Heart right ventricle (tissue), 16 donors: ENCODE measurements around the gene INSRR. TPM values are rescaled to one million over a fixed set of nuclear protein-coding genes. Genes with fewer than 3 reads are reported as not detected.

Experiments used
- ATAC-seq, 8 donors: fragments of 200-7000 bp; cut with Tn5 transposase; one replicate each; pipeline ENCODE4 v1.9.1; 2020; ENCODE audit warnings: mild to moderate bottlenecking in 8 of 8, moderate library complexity in 8 of 8, moderate number of reproducible peaks in 1 of 8
- DNase-seq, 2 donors: peaks; one replicate each; pipeline ENCODE4 v3.0.0-alpha.2; 2020
- H3K27ac ChIP-seq, 10 donors: fragments of 200-600 bp; sonication (generic) in 2 of 10; one replicate each; pipeline versions ENCODE4 v1.5.0 to v1.8.0; 2020 to 2022; ENCODE audit warnings: mild to moderate bottlenecking in 3 of 10
- H3K27me3 ChIP-seq, 7 donors: fragments of 200-600 bp; one replicate each; pipeline ENCODE4 v1.8.0; 2021 to 2022; ENCODE audit warnings: mild to moderate bottlenecking in 2 of 7
- H3K36me3 ChIP-seq, 9 donors: fragments of 200-600 bp; sonication (generic) in 1 of 9; one replicate each; pipeline versions ENCODE4 v1.5.0 to v1.8.0; 2020 to 2022; ENCODE audit warnings: mild to moderate bottlenecking in 2 of 9
- H3K4me1 ChIP-seq, 9 donors: fragments of 200-600 bp; sonication (generic) in 1 of 9; one replicate each; pipeline versions ENCODE4 v1.5.0 to v1.8.0; 2020 to 2022; ENCODE audit warnings: mild to moderate bottlenecking in 4 of 9
- H3K4me3 ChIP-seq, 10 donors: fragments of 200-600 bp; sonication (generic) in 2 of 10; one replicate each; pipeline versions ENCODE4 v1.5.0 to v1.8.0; 2020 to 2022; ENCODE audit warnings: mild to moderate bottlenecking in 7 of 10, moderate library complexity in 2 of 10
- H3K9me3 ChIP-seq, 11 donors: fragments of 200-600 bp in 10 of 11; sonication (generic) in 2 of 11; one replicate each; pipeline versions ENCODE4 v1.5.0 to v1.8.0; 2013 to 2022; ENCODE audit warnings: mild to moderate bottlenecking in 2 of 11, control low read depth in 1 of 11, moderate library complexity in 1 of 11
- WGBS, 2 donors: extraction: QIAGEN DNeasy Blood & Tissue Kit; methylation state at CpG; one replicate each; pipeline ENCODE4 v1.1.7; 2013; ENCODE audit warnings: inconsistent platforms in 1 of 2; 5-methylcytosine and 5-hydroxymethylcytosine counted together
- intact Hi-C, 10 donors: fragments of 100-400 bp; cut with DNase I; formaldehyde crosslinking; loops; one replicate each; pipeline versions ENCODE4 v1.11.1 to v1.14.2; 2022
- polyA plus RNA-seq, 2 donors: library from polyadenylated mRNA; stranded (reverse); fragments of 200-250 nt; gene quantifications; one replicate each; pipeline ENCODE4 v1.2.3, GENCODE V29; 2013
- total RNA-seq, 10 donors: library from RNA; stranded (reverse); fragmentation: NEBNext Ultra II Directional in 3 of 10; extraction: Animal tissue kit (Norgen Biotek cat#: 25700) in 3 of 10; gene quantifications; one replicate each; pipeline versions ENCODE4 v1.2.1 to v1.2.4, GENCODE V29; 2021 to 2023
- TF ChIP-seq, protein P1 (sequence below), 9 donors: fragments of 200-600 bp; sonication (generic) in 2 of 9; IDR thresholded peaks; one replicate each; pipeline versions ENCODE4 v1.5.0 to v1.8.0; 2021 to 2022; ENCODE audit warnings: antibody characterized with exemption in 9 of 9, mild to moderate bottlenecking in 5 of 9, moderate library complexity in 1 of 9
- donor health status: Arrhythmogenic right ventricular cardiomyopathy.
- donor health status: ischemic (EF 13 %, LVEDD 7.1; RV severe dilation, severe dysfunction).
- donor health status: healthy with polysubstance abuse.
- donor health status: DM: no; HTN: yes; CAD: no.
- donor health status: DM: no; HTN: no; CAD: no.
- donor health status: ischemic (EF 25% LVEDD 6.9; RV normal size, moderate dysfunction).
- donor health status: ischemic (EF 25% LVEDD 5.7; RV mildly dilated, moderate dysfunction).
- donor health status: healthy.
- donor health status: DM: yes; HTN: yes; CAD: no.
- donor health status: Ischemic cardiomyopathy.
- donor health status: ischemic (EF 35%, LVEDD 5.7; RV mildly dilated, moderate dysfunction).
- donor health status: nonischemic (EF 11% LVEDD 7.7; RV severe dilation, severe dysfunction).
- donor health status: DM: yes; HTN: yes; CAD: no.
- donor health status: PGD.
- donor health status: ischemic (EF 29% LVEDD 5.4; RV normal size, mild dysfunction).
- donor health status: nonischemic (EF 23%, LVEDD 6.1; RV moderate dilation, normal function).

Gene INSRR
- total and polyA plus RNA-seq, 12 donors, result 0.01 to 0.80 (median 0.07) TPM

DNA sequence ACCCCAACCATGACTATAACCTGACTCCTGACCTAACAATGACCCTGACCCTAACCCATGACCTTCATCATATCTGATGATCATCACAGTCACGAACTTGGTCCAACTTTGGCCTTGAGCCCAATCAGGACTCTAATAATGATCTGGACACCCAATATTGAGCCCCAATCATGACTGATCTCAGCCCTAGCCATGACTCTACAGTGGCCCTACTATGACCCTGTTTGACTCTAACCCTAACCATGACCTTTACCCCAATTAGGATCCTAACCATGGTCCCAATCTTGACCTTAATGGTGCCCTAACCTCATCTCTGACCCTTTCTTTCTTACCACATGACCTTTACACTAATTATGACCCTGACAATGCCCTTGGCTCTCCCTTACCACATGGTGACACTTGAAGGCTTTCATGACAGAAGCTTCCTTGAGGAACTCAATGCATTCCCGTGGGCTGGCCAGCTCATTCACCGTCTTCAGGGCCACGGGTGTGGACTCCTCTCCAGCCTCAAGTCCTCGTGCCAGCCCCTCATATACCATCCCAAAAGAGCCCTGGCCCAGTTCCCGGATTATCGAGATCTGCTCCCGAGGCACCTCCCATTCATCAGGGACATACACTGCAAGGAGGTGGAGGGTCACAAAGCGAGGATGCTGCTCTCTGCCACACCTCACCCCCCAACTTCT lies 16.2 kb downstream of the INSRR start:
- TF ChIP-seq, protein P1, sequence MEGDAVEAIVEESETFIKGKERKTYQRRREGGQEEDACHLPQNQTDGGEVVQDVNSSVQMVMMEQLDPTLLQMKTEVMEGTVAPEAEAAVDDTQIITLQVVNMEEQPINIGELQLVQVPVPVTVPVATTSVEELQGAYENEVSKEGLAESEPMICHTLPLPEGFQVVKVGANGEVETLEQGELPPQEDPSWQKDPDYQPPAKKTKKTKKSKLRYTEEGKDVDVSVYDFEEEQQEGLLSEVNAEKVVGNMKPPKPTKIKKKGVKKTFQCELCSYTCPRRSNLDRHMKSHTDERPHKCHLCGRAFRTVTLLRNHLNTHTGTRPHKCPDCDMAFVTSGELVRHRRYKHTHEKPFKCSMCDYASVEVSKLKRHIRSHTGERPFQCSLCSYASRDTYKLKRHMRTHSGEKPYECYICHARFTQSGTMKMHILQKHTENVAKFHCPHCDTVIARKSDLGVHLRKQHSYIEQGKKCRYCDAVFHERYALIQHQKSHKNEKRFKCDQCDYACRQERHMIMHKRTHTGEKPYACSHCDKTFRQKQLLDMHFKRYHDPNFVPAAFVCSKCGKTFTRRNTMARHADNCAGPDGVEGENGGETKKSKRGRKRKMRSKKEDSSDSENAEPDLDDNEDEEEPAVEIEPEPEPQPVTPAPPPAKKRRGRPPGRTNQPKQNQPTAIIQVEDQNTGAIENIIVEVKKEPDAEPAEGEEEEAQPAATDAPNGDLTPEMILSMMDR (IDR thresholded peaks at IDR 0.05), result no peak
- ATAC-seq, result no peak
- Histone ChIP-seq H3K27ac (no peak overlapping the region), H3K27me3 (peaks cover 3 to 83% (median 78%) of the 10 kb centered on the region in 7 donors), H3K4me1 (peaks cover 0 to 7% (median 5%) of the 10 kb centered on the region in 9 donors), H3K4me3 (no peak overlapping the region), H3K9me3 (no peaks in the 10 kb centered on the region), H3K36me3 (no peaks in the 10 kb centered on the region)
- no peak for DNase-seq
- intact Hi-C loops, result loop anchor here in 2 of 10 donors (5.0 to 10.0 kb wide), 2 partner anchors 82 to 85 kb away; partner anchors contain the start of gene LRRC71 (in 1 of the 2)
- 80 to 81% methylated on average over 9 of the region's 9 CpGs for WGBS, 2 donors

- ATAC-seq, result no peak
- peaks cover 3 to 79% (median 69%) of the 10 kb centered on the region in 7 donors for H3K27me3 ChIP-seq
- intact Hi-C loops, result loop anchor here in 3 of 10 donors (2.0 to 10.0 kb wide), 3 partner anchors 41 to 86 kb away; partner anchors contain the start of gene LRRC71 (in 1 of the 3)
- no peaks in the 10 kb centered on the region for H3K9me3 ChIP-seq
- no peak for DNase-seq
- WGBS, 2 donors, result 78 to 81% methylated on average over 16 of the region's 16 CpGs
- TF ChIP-seq, protein P1 (IDR thresholded peaks at IDR 0.05), result no peak
- no peaks in the 10 kb centered on the region for H3K36me3 ChIP-seq
- H3K4me1 ChIP-seq, result peaks cover 0 to 7% (median 5%) of the 10 kb centered on the region in 9 donors
- H3K4me3 ChIP-seq, result no peak overlapping the region
- H3K27ac ChIP-seq, result no peak overlapping the region
Measured at GRCh38 chr1:156841295-156841855, 17.5 kb downstream of the INSRR start.

GRCh38 chr1:156840898-156841279 lies 18.0 kb downstream of the INSRR start:
- ATAC-seq (no peak), DNase-seq (no peak)
- Histone ChIP-seq H3K27me3 (peaks cover 3 to 81% (median 64%) of the 10 kb centered on the region in 7 donors), H3K27ac (no peak overlapping the region), H3K4me1 (peaks cover 0 to 7% (median 5%) of the 10 kb centered on the region in 9 donors), H3K36me3 (no peaks in the 10 kb centered on the region), H3K4me3 (no peak overlapping the region), H3K9me3 (no peaks in the 10 kb centered on the region)
- intact Hi-C loops, result loop anchor here in 3 of 10 donors (2.0 to 10.0 kb wide), 3 partner anchors 42 to 86 kb away; partner anchors contain the start of gene LRRC71 (in 1 of the 3)
- TF ChIP-seq, protein P1 (IDR thresholded peaks at IDR 0.05), result no peak
- WGBS, 2 donors, result 66 to 67% methylated on average over 14 of the region's 14 CpGs

DNA sequence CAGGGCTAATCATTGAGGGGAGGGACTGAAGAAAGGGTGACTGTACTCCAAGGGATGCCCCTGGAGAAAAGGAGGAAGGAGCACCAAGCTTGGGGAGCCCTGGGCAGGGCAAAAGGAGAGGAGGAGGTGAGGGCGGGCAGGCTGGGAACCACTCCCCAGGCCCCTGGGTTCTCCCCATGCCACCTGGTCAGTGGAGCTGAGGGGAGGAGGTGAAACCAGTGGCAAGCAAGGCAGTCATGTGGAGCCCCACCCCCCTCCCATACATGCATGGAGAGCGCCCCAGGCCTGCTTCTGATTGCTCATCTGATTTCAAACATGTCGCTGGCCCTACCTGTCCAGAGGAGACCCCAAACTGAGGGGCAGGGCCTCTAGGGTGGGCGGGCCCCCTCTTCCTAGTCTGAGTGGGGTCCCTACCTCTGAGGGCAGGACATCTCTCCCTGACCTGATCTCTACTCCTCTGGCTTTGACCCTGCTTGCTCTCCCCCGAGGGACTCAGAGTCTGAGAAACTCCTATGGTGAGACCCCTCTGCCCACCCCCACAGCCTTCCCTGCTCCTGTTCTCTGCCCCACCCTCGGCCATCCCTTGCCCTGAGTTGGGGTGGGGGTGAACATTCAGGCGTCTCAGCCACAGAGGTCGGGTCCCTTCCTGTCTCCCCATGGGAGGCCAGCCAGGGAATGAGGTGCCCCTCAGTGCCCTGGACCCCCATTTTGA lies 18.6 kb downstream of the INSRR start:
- TF ChIP-seq, protein P1 (IDR thresholded peaks at IDR 0.05), result no peak
- 63 to 70% methylated on average over 8 of the region's 8 CpGs for WGBS, 2 donors
- H3K27me3 ChIP-seq, result peaks cover 0 to 77% (median 59%) of the 10 kb centered on the region in 7 donors
- intact Hi-C loops, result loop anchor here in 3 of 10 donors (2.0 to 10.0 kb wide), 3 partner anchors 42 to 87 kb away; partner anchors contain the start of gene LRRC71 (in 1 of the 3)
- H3K4me3 ChIP-seq, result no peak overlapping the region
- no peak for DNase-seq
- no peak overlapping the region for H3K27ac ChIP-seq
- no peak for ATAC-seq
- H3K4me1 ChIP-seq, result peaks cover 0 to 7% (median 5%) of the 10 kb centered on the region in 9 donors
- H3K36me3 ChIP-seq, result no peaks in the 10 kb centered on the region
- no peaks in the 10 kb centered on the region for H3K9me3 ChIP-seq
